Breast epithelium (tissue), 3 donors: ENCODE data around the gene HCFC2.

Experiments used
- POLR2A ChIP-seq: fragments of 450-650 bp; IDR thresholded peaks from one replicate; pipeline ENCODE4 v1.6.1; 2016; ENCODE audit warnings: antibody characterized with exemption, mild to moderate bottlenecking, moderate library complexity
- POLR2AphosphoS5 ChIP-seq, 3 donors: sonication (generic); formaldehyde crosslinking; IDR thresholded peaks; one replicate each; pipeline ENCODE4 v1.6.1; 2017; ENCODE audit warnings: antibody characterized with exemption in 3 of 3
- TF ChIP-seq, protein P1 (sequence below), 3 donors: fragments of 450-650 bp; IDR thresholded peaks; one replicate each; pipeline ENCODE4 v1.5.1; 2016 to 2017; ENCODE audit warnings: antibody characterized with exemption in 3 of 3, mild to moderate bottlenecking in 3 of 3, moderate library complexity in 3 of 3

DNA sequence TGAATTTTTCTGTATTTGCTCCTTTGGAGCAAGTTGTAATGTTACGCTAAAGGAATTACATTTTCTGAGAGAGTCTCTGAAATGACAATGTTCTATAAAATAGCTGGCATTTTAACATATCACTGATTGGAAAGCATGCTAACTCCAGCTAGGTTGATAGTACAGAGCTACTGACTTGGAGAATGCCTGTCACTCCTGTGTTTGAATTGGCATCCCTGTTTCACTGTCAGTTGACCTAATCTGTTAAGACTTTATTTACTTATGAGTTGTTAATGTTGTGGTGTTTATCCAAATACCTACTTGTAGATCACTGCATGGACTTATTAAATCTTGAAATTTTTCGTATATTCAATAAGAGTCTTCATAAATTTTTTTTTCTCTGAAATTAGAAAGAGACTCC lies 33.6 kb downstream of the HCFC2 start:
- TF ChIP-seq, protein P1, sequence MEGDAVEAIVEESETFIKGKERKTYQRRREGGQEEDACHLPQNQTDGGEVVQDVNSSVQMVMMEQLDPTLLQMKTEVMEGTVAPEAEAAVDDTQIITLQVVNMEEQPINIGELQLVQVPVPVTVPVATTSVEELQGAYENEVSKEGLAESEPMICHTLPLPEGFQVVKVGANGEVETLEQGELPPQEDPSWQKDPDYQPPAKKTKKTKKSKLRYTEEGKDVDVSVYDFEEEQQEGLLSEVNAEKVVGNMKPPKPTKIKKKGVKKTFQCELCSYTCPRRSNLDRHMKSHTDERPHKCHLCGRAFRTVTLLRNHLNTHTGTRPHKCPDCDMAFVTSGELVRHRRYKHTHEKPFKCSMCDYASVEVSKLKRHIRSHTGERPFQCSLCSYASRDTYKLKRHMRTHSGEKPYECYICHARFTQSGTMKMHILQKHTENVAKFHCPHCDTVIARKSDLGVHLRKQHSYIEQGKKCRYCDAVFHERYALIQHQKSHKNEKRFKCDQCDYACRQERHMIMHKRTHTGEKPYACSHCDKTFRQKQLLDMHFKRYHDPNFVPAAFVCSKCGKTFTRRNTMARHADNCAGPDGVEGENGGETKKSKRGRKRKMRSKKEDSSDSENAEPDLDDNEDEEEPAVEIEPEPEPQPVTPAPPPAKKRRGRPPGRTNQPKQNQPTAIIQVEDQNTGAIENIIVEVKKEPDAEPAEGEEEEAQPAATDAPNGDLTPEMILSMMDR (IDR thresholded peaks at IDR 0.05), result no peak
- TF ChIP-seq POLR2A, result no peak
- TF ChIP-seq POLR2AphosphoS5 (IDR thresholded peaks at IDR 0.05), result no peak
